Astrocyte (in vitro differentiated cells and primary cell): Measurements from ENCODE around the gene SCLY.

Experiments
- CTCF ChIP-seq: IDR thresholded peaks from 2 replicates; pipeline ENCODE4 v1.5.1; 2011; ENCODE audit warnings: low read depth, mild to moderate bottlenecking, inconsistent platforms, low read length, moderate library complexity; ENCODE audit not compliant: insufficient read depth
- EZH2 ChIP-seq: IDR thresholded peaks from 2 replicates; pipeline ENCODE4 v1.6.1; 2012; ENCODE audit warnings: mild to moderate bottlenecking, low read length, inconsistent platforms; ENCODE audit not compliant: insufficient read depth

- no peak for TF ChIP-seq CTCF
- TF ChIP-seq EZH2, result no peak
These were observed 37.4 kb downstream of the SCLY start for GRCh38 chr2:238097988-238098871.
